GM20000 (cell line): ENCODE data around the gene MED27.
"Not testable (repeated sequence)": the region's sequence is repeated elsewhere in the genome, so short reads cannot be mapped to it uniquely, and the experiment has no call there.

Source experiments
- DNase-seq: peaks from one replicate; pipeline ENCODE4 v3.0.0; 2012; ENCODE audit warnings: low spot score
- TF ChIP-seq, protein P1 (sequence below): IDR thresholded peaks from 2 replicates; pipeline ENCODE4 v1.5.1; 2012; ENCODE audit warnings: mild to moderate bottlenecking, control low read depth; ENCODE audit errors: extremely low read depth, missing control alignments

Gene MED27

DNA sequence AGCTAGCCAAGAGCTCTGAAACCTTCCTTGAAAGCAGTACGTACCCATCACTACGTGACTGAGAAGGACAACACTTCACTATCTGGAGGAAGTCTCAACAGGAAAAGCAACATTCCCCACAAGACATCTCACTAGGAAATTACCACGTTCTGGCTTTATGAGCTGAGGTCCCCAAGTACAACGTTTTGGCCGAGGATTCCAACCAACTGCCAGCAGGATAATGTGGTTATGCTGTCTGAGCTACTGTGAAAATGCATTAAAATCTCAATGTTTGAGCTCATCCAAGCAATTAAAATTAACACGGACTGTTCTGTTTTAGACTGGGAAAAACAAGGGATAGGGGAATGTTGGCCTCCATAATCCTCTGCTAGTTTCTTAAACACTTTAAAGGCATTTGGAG lies 16.4 kb downstream of the MED27 start:
- DNase-seq = no peak
- TF ChIP-seq, protein P1, sequence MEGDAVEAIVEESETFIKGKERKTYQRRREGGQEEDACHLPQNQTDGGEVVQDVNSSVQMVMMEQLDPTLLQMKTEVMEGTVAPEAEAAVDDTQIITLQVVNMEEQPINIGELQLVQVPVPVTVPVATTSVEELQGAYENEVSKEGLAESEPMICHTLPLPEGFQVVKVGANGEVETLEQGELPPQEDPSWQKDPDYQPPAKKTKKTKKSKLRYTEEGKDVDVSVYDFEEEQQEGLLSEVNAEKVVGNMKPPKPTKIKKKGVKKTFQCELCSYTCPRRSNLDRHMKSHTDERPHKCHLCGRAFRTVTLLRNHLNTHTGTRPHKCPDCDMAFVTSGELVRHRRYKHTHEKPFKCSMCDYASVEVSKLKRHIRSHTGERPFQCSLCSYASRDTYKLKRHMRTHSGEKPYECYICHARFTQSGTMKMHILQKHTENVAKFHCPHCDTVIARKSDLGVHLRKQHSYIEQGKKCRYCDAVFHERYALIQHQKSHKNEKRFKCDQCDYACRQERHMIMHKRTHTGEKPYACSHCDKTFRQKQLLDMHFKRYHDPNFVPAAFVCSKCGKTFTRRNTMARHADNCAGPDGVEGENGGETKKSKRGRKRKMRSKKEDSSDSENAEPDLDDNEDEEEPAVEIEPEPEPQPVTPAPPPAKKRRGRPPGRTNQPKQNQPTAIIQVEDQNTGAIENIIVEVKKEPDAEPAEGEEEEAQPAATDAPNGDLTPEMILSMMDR = no peak

DNA sequence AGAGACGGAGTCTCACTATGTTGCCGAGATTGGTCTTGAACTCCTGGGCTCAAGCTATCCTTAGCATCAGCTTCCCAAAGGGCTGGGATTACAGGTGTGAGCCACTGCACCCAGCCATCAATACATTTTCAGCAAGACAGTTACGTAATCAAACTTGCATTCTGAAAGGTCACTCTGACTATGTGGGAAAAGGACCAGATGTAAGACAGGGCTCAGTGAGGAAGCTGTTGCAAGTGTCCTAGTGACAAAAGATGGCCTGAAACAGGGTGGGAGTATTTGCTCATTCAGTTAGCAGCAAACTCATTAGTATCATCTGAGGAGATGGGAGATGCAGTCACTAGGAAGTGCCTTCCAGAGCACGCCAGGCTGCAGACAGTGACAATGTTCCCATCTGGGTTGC lies 16.9 kb downstream of the MED27 start:
- DNase-seq = no peak
- TF ChIP-seq, protein P1 = no peak

DNA sequence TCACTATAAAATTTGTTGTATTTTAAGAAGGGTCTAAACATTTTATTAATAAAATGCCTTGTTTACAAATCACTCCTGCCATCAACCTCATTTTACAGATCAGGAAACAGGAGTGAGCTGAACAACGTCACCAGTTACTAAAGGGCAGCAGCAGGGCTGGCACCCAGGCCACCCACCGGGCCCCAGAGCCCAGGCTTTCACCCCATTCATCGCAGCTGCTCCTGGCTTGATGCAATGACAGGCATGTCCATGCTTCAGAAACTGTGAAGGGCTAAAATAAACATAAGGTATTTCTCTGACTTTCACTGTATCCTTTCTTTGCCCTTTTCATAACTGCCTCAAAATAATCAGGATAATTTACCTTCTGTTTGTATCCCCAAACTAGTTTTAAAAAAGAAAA lies 18.1 kb downstream of the MED27 start:
- DNase-seq = no peak
- TF ChIP-seq, protein P1 = no peak

DNA sequence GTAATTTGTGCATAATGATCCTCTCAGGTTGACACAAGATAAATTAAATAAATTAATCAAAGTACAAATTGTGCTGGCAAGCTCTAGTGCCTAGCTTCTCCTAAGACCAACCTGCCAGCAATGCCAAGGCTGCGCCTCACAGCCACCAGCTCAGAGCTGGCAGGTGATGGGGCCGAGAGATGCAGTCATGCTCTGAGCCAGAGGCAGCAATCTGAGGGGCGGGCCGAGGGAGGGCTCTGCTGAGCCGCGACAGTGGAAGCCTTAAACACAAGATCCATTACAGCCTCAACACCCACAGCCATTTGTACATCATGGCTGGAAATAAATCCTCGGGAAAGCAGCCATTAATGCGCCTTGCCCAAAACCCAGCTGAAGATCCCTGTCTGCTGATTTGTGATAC lies 20.3 kb downstream of the MED27 start:
- TF ChIP-seq, protein P1 = no peak
- DNase-seq = no peak

DNA sequence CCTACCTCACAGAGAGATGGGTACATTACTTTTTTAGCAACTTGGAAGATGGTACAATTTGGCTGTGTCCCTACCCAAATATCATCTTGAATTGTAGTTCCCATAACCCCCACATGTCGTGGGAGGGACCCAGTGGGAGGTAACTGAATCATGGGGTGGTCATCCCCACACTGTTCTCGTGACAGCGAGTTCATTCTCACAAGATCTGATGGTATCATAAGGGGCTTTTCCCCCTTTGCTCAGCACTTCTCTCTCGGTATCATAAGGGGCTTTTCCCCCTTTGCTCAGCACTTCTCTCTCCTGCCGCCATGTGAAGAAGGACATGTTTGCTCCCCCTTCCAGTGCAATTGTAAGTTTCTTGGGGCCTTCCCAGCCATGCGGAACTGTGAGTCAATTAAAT lies 21.4 kb downstream of the MED27 start:
- DNase-seq = not testable (repeated sequence)

DNA sequence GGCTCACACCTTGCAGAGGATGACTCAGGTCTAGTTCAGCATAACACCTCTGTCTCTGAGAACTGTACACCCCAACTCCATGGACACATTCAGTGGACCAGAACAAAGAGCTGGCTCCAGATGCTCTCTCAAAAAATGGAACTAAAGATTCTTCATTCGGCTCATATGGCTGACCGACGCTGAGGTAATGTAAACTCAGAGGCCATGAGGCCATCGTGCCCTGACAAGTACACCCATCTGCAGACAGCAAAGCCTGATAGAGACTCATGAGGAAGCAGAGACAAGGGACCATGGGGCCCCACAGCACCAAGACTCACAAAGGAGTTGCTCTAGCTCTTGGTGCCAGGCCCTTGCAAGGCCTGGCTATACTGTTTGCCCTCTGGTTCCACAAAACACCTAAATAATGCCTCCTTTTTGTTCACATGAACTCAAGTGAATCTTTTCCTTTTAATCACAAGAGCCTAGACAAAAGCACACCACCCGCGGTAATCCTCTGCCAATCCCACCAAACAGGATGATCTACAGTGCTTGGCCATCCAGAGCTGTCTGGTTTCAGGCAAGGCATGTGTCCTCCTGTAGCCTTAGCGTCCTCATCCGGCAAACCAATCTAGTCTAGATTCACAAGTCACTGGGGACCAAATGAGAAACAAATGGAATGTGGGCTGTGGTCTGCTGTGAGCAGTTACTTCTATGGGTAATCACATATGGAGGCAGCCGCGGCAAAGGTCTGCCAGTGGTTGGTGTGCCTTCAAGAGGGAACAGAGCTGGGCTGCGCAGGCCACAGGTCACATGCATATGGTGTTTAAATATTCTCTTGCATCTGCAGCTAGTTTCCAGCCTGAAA lies 22.7 kb downstream of the MED27 start:
- TF ChIP-seq, protein P1 = no peak
- DNase-seq = no peak

DNA sequence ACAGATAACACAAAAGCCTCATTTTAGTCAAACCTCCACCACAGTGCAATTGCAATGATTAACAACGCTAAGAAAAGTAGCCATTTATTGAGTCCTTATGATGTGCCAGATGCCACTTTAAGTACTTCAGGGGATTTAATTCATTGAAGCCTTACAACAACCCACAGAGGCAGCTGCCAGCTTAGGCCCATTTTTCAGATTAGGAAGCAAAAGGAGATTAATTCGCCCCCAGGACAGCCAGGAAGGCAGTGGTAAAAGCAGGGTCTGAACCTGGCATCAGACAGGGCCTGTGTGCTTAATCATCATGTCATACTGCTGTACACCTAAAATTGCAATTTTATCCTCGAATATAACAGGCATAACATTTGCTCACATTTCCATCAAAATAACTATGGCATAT lies 23.9 kb downstream of the MED27 start:
- TF ChIP-seq, protein P1 = no peak

DNA sequence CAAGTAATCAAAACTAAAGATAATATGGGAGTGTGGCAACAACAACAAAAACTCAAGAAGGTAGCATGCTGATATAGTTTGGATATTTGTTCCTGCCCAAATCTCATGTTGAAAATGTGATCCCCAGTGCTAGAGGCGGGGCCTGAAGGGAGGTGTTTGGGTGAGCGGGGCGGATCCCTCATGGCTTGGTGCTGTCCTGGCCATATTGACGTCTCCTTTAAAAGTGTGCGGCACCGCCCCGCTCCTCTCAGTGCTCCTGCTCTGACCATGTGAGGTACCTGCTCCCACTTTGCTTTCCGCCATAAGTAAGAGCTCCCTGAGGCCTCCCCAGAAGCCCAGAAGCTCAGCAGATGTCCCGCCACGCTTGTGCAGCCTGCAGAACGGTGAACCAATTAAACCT lies 25.6 kb downstream of the MED27 start:
- TF ChIP-seq, protein P1 = no peak
- DNase-seq = no peak

More for the DNA sequence above, 23.9 kb downstream of the MED27 start:
- DNase-seq = no peak
